ENCODE measurements around the gene ERGIC1. TPM values are rescaled to one million over a fixed set of nuclear protein-coding genes. Genes with fewer than 3 reads are reported as not detected.

The ERGIC1 gene
- total and polyA plus RNA-seq, 2 of the 13 experiments (the other 11 are each of a cell fraction or from before 2014, with no cell fraction given): 78.5 to 184 TPM

- TF ChIP-seq MXD3 (CRISPR knock-in tag; IDR thresholded peaks at IDR 0.05): no peak
- no peak for TF ChIP-seq ZNF740 (CRISPR knock-in tag; IDR thresholded peaks at IDR 0.05)
- no peak for TF ChIP-seq MAFG (CRISPR knock-in tag; IDR thresholded peaks at IDR 0.05)
- TF ChIP-seq CSRNP2 (CRISPR knock-in tag; conservative IDR thresholded peaks at IDR 0.05; ENCODE audit: low read depth): no peak
- TF ChIP-seq NFKB2 (CRISPR knock-in tag; IDR thresholded peaks at IDR 0.05; ENCODE audit: borderline replicate concordance): no peak; the same call in 1 of the 2 replicates
- TF ChIP-seq ZBTB2 (CRISPR knock-in tag; IDR thresholded peaks at IDR 0.05; ENCODE audit: low read depth): no peak
- TF ChIP-seq GPN1 (CRISPR knock-in tag; IDR thresholded peaks at IDR 0.05; ENCODE audit: borderline replicate concordance): no peak
- peak; percentile 68 for TF ChIP-seq HDAC1 (CRISPR knock-in tag; IDR thresholded peaks at IDR 0.05)
- TF ChIP-seq ARHGAP35 (CRISPR knock-in tag; IDR thresholded peaks at IDR 0.05; ENCODE audit: borderline replicate concordance): no peak
- no peak for TF ChIP-seq IRF2 (CRISPR knock-in tag; IDR thresholded peaks at IDR 0.05)
- no peak for TF ChIP-seq NCOA5 (CRISPR knock-in tag; IDR thresholded peaks at IDR 0.05)
- no peak; the same call in 1 of the 2 replicates for TF ChIP-seq SRY (CRISPR knock-in tag; IDR thresholded peaks at IDR 0.05)
- TF ChIP-seq SP5 (CRISPR knock-in tag; IDR thresholded peaks at IDR 0.05; ENCODE audit: borderline replicate concordance, low read depth): no peak; the same call in 1 of the 2 replicates
- TF ChIP-seq ZNF513 (CRISPR knock-in tag; conservative IDR thresholded peaks at IDR 0.05): no peak
- no peak for TF ChIP-seq ZNF383 (CRISPR knock-in tag; IDR thresholded peaks at IDR 0.05; ENCODE audit: borderline replicate concordance)
- TF ChIP-seq MAFK (conservative IDR thresholded peaks at IDR 0.05 in 1 of 2, IDR thresholded peaks at IDR 0.05 in 1 of 2; ENCODE audit: low read length in 2 of 2): no peak
- no peak for TF ChIP-seq ZNF138 (CRISPR knock-in tag; IDR thresholded peaks at IDR 0.05; ENCODE audit: low read depth)
- no peak for TF ChIP-seq WIZ (CRISPR knock-in tag; IDR thresholded peaks at IDR 0.05)
- TF ChIP-seq MEF2D (CRISPR knock-in tag; IDR thresholded peaks at IDR 0.05): peak; percentile 25
- TF ChIP-seq NFE2L2 (IDR thresholded peaks at IDR 0.05; ENCODE audit: low read length): 0 out of 2 replicates have a peak, but pooled peaks have one; percentile 6
- peak; percentile 89 for TF ChIP-seq JUN (CRISPR knock-in tag; IDR thresholded peaks at IDR 0.05)
- TF ChIP-seq KAT7 (CRISPR knock-in tag; IDR thresholded peaks at IDR 0.05; ENCODE audit: borderline replicate concordance): peak; percentile 66; the same call in 1 of the 2 replicates
- no peak for TF ChIP-seq ZBTB8A (CRISPR knock-in tag; IDR thresholded peaks at IDR 0.05; ENCODE audit: borderline replicate concordance, low read depth)
- TF ChIP-seq CBX2 (IDR thresholded peaks at IDR 0.05; ENCODE audit: low read depth, low read length): no peak
- no peak for TF ChIP-seq CBX2 (CRISPR knock-in tag; IDR thresholded peaks at IDR 0.05; ENCODE audit: low read depth)
- no peak for TF ChIP-seq ZNF7 (CRISPR knock-in tag; IDR thresholded peaks at IDR 0.05)
Measured at GRCh38 chr5:172788771-172789686, 45.0 kb upstream of the ERGIC1 start (continued).
